Measurements from ENCODE around the gene RNF214. TPM values are rescaled to one million over a fixed set of nuclear protein-coding genes. Genes with fewer than 3 reads are reported as not detected.

RNF214 gene
- total RNA-seq, 1 experiment from 2014 or later = 11.5 TPM

- DNase-seq (ENCODE audit: low spot score) = no peak
These were observed 48.7 kb downstream of the RNF214 start for GRCh38 chr11:117281159-117281558.

GRCh38 chr11:117281869-117282268 is 49.4 kb downstream of the RNF214 start:
- DNase-seq (ENCODE audit: low spot score) = no peak

GRCh38 chr11:117282956-117283355 is 50.5 kb downstream of the RNF214 start:
- no peak for DNase-seq (ENCODE audit: low spot score)

GRCh38 chr11:117284053-117284452 is 51.6 kb downstream of the RNF214 start:
- no peak for DNase-seq (ENCODE audit: low spot score)

- DNase-seq (ENCODE audit: low spot score) = no peak
These were observed 54.1 kb downstream of the RNF214 start for GRCh38 chr11:117286588-117286987.

- DNase-seq (ENCODE audit: low spot score) = no peak
These were observed 55.2 kb downstream of the RNF214 start for GRCh38 chr11:117287668-117288067.

- no peak for DNase-seq (ENCODE audit: low spot score)
These were observed 57.3 kb downstream of the RNF214 start for GRCh38 chr11:117289795-117290194.

GRCh38 chr11:117290809-117291396 is 58.4 kb downstream of the RNF214 start, which contains the start of gene BACE1-AS:
BACE1-AS (plus strand) TSS chr11:117291346.
- no peak for DNase-seq (ENCODE audit: low spot score)

- DNase-seq (ENCODE audit: low spot score) = no peak
These were observed 60.1 kb downstream of the RNF214 start for GRCh38 chr11:117292616-117293015.

GRCh38 chr11:117295438-117296137 is 63.1 kb downstream of the RNF214 start:
- DNase-seq (ENCODE audit: low spot score) = no peak

GRCh38 chr11:117296881-117297280 is 64.4 kb downstream of the RNF214 start:
- DNase-seq (ENCODE audit: low spot score) = no peak

GRCh38 chr11:117298195-117298594 is 65.7 kb downstream of the RNF214 start:
- no peak for DNase-seq (ENCODE audit: low spot score)

- peak; percentile 17 for DNase-seq (ENCODE audit: low spot score)
These were observed 67.1 kb downstream of the RNF214 start for GRCh38 chr11:117299351-117300282.

- no peak for DNase-seq (ENCODE audit: low spot score)
These were observed 67.8 kb downstream of the RNF214 start for GRCh38 chr11:117300283-117300663.

- no peak for DNase-seq (ENCODE audit: low spot score)
These were observed 68.3 kb downstream of the RNF214 start for GRCh38 chr11:117300773-117301172.

- DNase-seq (ENCODE audit: low spot score) = no peak
These were observed 69.8 kb downstream of the RNF214 start for GRCh38 chr11:117302228-117302627.

- no peak for DNase-seq (ENCODE audit: low spot score)
These were observed 70.6 kb downstream of the RNF214 start for GRCh38 chr11:117303101-117303500.

- no peak for DNase-seq (ENCODE audit: low spot score)
These were observed 71.3 kb downstream of the RNF214 start for GRCh38 chr11:117303646-117304315.

- no peak for DNase-seq (ENCODE audit: low spot score)
These were observed 72.7 kb downstream of the RNF214 start for GRCh38 chr11:117305145-117305544.

GRCh38 chr11:117309310-117309709 is 76.8 kb downstream of the RNF214 start:
- DNase-seq (ENCODE audit: low spot score) = no peak

GRCh38 chr11:117313091-117313490 is 80.6 kb downstream of the RNF214 start:
- no peak for DNase-seq (ENCODE audit: low spot score)

Measured in HT-29 (cell line).